ENCODE results near the gene AAMDC.

DNA sequence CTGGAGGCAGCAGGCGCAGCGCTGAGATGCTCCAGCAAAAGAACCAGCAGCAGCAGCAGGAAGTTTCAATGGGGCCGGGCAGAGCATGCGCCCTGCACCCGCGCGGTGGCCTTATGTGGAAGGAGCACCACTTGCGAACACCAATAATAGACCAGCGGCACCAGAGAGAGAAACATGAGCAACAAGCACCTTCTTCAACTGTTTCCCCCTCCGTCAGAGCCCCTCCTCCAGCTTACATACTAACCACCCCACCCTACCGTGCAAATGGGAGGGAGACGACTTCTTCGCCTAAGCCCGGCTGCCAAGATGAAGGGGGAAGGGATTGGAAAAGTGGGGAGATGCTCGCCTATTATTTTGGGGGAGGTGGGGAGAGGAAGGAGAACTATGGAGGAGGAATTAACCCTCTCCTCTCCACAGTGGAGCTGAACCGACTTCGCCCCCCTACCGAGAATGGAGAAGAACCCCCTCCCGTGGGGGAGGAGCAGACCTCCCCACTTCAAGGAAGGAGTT lies 1.5 kb upstream of the AAMDC start:
- TF ChIP-seq GATA3 (IDR thresholded peaks at IDR 0.05; ENCODE audit: low read depth, low read length) (no peak), GATA2 (IDR thresholded peaks at IDR 0.05; ENCODE audit: low read depth, low read length) (no peak)
